T-helper 1 cell (primary cell): ENCODE data around the gene CLEC4F.
"Not testable (repeated sequence)": the region's sequence is repeated elsewhere in the genome, so short reads cannot be mapped to it uniquely, and the experiment has no call there.

Experiments
- DNase-seq, 5 donors: peaks; one replicate each; pipeline ENCODE4 v3.0.0-alpha.2; 2012 to 2020

CLEC4F gene

GRCh38 chr2:70823249-70823648 is 2.9 kb upstream of the CLEC4F start:
- no peak for DNase-seq

DNA sequence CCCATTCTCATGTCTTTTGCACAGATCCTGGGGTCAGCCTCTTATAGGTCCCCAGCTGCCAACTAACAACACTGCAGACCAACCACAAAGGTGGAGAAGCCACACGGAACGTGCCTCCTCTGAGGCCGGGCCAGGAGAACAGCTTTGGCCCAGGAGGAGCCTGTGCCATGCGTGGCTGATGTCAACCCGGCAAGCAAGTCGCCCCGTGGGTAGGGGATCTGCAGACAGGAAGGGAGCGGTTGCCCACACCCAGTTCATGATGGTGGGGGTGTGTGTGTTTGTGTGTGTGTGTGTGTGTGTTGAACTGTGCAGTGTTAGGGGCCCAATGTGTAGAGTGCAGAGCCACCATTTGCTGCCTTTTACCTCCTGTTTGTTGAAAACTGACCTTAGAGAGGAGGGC is 2.4 kb upstream of the CLEC4F start:
- DNase-seq, result peak in 1 of 5 donors; percentile 27

DNA sequence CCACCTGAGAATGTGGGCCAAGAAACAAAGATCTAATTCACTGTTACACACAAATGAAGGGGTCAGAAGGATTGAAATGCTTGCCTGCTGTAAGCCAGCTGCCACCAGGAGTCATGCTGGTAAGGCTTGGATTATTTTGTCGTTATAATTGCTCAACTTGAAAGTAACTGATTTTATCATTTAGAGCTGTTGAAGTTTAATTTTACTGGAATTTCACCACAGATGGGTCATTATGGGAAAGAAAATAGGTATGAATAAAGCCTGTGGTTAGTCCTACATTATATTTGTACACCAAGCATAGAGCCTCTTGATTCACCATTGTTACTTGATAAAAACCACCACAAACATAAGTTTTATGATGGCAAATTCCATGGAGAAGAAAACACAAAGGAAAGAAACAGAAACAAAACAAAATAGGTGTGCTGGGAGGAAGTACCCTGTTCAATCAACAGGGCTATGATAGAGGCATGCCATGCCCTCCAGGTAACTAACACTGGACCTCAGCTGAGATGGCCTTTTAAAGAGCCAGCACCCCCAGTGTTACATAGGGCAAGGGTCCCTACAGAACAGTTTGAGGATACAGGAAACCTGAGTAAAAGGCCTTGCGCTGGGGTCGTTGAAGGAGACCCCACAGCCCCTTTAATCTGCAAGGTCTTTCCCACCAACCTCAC is 3.0 kb downstream of the CLEC4F start:
- DNase-seq, result peak in 1 of 5 donors; percentile 57

DNA sequence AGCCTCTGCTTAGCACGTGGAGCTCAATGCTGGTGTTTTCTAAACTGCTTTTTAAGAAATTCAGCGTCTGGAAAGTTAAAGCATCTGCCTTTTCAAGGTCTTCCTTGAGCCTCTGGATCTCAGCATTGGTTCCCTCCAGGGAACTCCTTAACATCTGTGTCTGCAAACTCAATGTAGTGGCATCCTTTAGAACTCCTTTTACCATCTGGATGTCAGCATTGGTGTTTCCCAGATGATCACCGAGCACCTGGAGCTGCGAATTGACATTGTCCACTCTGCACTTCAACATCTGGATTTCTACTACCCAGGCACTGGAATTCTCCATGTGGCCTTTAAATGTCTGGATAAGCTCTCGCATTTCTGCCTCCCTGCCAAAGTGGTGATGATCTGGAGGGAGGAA is 3.7 kb downstream of the CLEC4F start:
- no peak for DNase-seq

DNA sequence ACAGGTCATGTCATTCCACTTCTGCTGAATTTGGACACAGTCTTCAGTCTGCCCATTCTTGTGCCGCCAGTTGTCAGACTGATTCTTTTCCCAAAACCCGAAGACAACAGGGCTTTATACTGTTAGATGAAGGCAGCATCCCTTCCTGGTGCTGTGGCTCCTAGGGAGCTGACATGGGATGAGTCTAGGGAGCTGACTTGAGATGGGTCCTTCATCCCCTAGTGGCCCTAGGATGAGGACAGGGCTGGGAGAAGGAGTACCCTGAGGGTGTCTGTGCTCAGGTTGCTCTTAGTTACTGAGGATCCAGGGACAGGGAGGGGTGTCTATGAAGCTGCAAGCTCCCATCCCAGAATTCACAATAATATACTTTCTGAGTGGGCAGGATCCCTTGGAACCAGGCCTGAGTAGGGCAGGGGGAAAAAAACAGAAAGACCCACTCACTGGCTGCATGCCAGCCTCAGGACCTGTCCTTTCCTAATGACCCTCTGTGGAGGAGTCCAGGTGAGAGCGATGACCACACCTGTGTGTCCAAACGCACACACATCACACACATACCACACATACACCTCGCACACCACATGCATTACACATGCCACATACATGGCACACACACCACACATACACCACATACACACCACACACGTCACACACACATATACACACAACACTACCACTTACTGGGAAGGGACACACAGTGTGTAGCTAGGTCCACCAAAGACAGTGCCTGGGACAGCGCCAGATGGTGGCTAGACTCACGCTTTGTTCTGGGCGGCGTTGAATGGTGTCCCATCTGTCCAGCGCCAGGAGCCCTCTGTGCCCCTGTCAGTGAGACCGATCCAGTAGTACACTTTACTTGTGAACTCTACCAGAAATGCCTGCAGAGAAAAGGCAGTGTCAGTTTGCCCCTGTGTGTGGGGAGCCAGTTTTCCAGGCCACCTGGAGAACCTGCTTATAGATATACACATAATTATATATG is 11.1 kb downstream of the CLEC4F start:
- DNase-seq, result no peak

- DNase-seq, result no peak
These were observed 12.6 kb downstream of the CLEC4F start for GRCh38 chr2:70807828-70808118.

DNA sequence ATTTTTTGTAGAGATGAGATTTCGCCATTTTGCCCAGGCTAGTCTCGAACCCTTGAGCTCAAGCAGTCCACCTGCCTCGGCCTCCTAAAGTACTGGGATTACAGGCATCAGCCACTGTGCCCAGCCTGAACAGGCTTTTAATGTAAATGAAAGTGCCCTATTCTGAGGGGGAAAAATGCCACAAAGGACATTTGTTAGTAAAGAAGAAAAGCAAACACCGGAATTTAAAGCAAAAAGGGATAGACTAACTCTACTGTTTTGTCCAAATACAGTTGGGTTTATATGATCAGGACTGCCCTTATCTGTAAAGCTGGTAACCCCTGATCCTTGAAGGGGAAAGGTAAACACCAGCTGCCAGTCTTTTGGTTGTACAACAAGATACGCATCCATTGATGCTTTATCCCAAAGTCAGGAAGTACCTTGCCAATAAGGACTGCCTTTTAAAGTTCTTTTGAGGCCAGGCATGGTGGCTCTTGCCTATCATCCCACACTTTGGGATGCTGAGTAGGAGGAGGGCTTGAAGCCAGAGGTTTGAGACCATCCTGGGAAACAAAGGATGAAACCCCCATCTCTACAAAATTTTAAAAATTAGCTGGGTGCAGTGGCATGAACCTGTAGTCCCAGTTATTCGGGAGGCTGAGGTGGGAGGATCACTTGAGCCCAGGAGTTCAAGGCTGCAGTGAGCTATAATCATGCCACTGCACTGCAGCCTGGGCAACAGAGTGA is 13.1 kb downstream of the CLEC4F start:
- no peak for DNase-seq

DNA sequence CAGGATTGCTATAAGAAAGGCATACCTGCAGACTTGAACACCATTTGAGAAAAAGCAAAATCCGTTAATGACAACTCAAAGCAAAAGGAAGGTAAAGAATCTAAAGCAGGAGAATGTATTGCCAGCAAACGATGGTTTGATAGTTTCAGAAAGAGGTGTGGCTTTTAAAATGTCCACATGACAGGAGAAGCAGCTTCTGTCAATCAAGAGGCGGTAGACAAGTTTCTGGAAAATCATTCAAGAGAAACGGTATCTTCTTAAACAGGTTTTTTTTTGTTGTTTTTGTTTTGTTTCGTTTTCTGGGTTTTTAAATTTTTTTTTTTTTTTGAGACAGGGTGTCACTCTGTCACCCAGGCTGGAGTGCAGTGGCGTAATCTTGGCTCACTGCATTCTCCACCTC is 13.8 kb downstream of the CLEC4F start:
- no peak for DNase-seq

DNA sequence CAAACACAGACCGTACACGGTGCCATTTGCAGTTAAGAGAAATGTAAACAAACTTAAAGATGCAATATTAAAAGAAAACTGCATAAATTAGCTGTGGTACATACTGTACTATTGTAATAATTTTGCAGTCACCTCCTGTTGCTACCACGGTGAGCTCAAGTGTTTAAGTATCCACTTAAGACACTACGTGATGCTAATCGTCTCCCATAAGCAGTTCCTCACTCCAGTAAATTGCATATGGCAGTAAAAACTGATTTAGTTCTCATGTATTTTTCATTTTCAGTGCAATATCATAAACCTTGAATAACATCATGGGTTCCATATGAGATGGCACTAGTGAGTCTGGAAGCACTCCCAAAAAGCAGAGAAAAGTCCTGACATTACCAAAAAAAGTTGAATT is 14.4 kb downstream of the CLEC4F start:
- no peak for DNase-seq

GRCh38 chr2:70801607-70802263 is 18.7 kb downstream of the CLEC4F start:
- DNase-seq, result no peak

- DNase-seq, result no peak
These were observed 20.7 kb downstream of the CLEC4F start for GRCh38 chr2:70799706-70800105.

GRCh38 chr2:70797996-70798395 is 22.4 kb downstream of the CLEC4F start:
- DNase-seq, result not testable (repeated sequence)

DNA sequence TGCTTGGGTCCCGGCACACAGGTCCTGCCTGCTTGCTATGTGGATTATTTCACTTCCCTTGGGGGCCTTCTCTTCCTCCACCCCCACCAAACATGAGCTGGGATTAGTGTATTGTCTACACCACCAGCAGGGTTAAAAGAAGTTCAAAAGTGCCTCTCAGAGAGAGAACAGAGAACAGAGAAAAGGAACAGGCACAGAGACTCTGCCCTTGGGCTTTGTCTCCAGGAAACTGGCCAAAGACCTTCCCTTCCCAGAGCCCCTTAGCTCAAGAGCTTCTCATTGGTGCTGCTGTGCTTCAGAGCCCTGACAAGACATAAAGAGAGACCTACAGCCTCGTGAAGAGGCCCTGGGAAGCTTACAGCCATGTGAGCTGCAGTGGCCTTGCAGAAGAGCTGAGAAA is 22.9 kb downstream of the CLEC4F start:
- no peak for DNase-seq

DNA sequence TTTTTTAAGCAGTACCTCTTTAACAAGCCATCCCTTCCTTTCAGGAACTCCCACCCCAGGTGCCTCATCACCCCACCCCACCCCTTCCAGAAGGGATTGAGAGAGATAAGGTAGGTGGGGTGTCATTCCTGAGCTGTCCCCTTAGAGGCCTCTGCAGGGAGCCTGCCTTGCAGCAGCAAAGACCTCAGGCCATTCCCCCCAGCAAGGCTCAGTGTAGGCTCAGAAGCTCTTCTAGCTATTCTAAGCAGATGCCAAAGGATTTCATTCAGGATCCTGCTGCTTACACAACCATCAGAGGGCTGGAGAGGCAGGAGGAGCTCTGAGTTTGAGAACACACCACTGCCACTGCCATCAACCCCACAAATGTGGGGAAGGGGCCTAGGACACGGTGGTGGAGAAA is 24.1 kb downstream of the CLEC4F start:
- DNase-seq, result no peak

- no peak for DNase-seq
These were observed 25.0 kb downstream of the CLEC4F start for GRCh38 chr2:70795164-70795995.

DNA sequence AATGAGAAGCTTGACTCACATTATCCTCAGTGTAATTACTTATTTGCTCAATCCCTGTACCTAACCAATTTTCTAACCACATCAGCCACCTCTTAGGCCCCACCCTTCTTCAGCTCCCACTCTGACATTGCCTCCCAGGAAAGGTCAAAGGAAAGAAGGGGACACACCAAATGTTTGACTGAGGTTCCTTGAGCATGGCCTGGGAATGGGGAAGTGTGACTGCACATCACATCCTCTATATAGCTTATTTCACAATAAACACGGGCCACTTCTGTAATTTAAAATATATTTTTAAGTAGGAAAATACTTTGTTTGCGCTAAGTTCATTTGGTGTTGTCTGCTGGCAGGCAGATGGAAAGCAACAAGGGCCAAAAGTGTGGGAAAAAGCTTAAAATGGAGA is 26.9 kb downstream of the CLEC4F start:
- DNase-seq, result no peak

DNA sequence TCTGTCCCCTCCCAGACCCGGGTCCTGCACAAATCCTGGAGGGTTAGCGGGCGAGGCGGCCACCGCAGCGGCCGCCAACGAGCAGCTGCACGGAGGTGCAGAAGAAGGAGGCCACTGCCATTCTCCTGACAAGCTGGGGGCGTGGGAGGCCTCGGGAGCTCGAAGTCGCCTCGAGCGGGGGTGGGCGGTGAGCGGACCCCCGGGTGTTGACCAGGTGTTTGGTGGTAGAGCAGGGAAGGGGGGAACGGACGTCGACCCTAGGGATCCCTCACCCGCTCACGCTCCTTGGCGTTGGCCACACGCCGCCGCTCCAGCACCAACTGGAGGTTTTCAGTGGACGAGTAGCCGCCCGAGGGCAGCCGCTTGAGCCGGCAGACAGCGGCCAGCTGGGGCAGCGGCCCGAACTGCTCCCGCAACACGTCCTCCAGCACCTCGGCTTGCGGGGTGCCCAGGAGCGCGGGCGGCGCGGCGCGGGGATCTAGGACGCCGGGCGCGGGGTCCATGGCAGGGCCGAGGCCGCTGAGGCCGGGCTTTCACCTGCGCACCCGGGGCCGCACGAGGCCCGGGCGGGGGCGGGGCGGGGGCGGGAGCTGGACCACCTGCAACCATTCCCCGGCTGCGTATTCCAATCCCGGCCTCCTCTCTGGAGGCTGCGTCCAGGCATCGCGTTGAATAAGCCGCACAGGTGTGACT is 30.1 kb downstream of the CLEC4F start, which contains the start of gene FIGLA:
TSS of gene FIGLA (minus strand) at position 508 of the 693 bp plus-strand sequence. CDS start at position 503, 5 bp downstream.
- no peak for DNase-seq

GRCh38 chr2:70789304-70790135 is 30.9 kb downstream of the CLEC4F start:
- peak in 4 of 5 donors; percentile 21 to 70 (median 34) for DNase-seq

GRCh38 chr2:70785137-70785911 is 35.1 kb downstream of the CLEC4F start:
- DNase-seq, result peak in 1 of 5 donors; percentile 45
